ENCODE measurements around the gene CSKMT. TPM values are rescaled to one million over a fixed set of nuclear protein-coding genes. Genes with fewer than 3 reads are reported as not detected.
A peak's percentile ranks its signal among the peaks of the same experiment; 100 is the strongest.
"Not testable (repeated sequence)": the region's sequence is repeated elsewhere in the genome, so short reads cannot be mapped to it uniquely, and the experiment has no call there.

CSKMT gene, protein sequence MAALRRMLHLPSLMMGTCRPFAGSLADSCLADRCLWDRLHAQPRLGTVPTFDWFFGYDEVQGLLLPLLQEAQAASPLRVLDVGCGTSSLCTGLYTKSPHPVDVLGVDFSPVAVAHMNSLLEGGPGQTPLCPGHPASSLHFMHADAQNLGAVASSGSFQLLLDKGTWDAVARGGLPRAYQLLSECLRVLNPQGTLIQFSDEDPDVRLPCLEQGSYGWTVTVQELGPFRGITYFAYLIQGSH
- 10 to 100 TPM in 1 of 4 donors, 1 to 10 TPM in 3; 2.0 to 18.6 (median 7.3) TPM for total RNA-seq

DNA sequence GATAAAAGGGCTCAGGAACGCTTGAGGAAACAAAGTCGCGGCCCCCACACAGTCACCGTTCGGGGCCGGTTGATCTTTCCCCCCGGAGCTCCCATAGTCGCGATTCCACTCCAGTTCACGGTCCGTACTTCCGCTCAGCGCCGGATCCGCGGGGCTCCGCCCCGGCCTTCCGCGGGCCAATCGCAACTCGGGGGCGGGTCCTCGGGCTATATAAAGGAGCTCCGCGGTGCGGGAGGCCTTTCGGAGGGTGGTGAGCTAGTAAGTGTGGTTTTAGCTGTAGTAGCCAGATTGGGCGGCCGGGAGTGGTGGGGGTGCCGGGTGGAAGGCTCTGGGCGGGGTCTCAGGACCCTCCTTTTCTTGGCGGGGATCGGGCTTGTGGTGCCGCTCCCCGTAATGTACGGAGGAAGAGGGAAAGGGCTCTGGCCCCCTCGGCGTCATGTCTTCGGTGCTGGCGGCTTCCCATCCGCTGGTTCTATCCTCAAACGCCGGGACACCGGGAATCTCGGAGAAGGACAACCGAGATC, at the start of gene CSKMT, which contains the start of gene C11orf98:
CSKMT (plus strand) TSS at position 238 of the 524 bp plus-strand sequence. CDS start 568 bp downstream, outside the sequence.
C11orf98 (minus strand) TSS at position 136 of the 524 bp plus-strand sequence; CDS start at position 95, 41 bp downstream.
- TF ChIP-seq EP300 (IDR thresholded peaks at IDR 0.05) = no peak
- peak; percentile 100 for TF ChIP-seq POLR2AphosphoS5 (IDR thresholded peaks at IDR 0.05)
- peak; percentile 98 to 99 for TF ChIP-seq POLR2A (IDR thresholded peaks at IDR 0.05)
- ATAC-seq = peak; percentile 98
- H3K9me3 ChIP-seq = no peaks in the 10 kb centered on the region
- 0% methylated on average over 4 of the region's 47 CpGs; no CpG with 5 or more reads in 1 of the 2 donors for WGBS, 2 donors (ENCODE audit: low coverage in 1 of 2)
- peak within 1 kb of the TSS; percentile 77 to 96 (median 94) for H3K27ac ChIP-seq
- no peaks in the 10 kb centered on the region for H3K27me3 ChIP-seq
- peaks cover 5 to 55% (median 19%) of the 10 kb centered on the region in 3 donors for H3K4me1 ChIP-seq
- peak within 1 kb of the TSS; percentile 71 to 87 for H3K4me3 ChIP-seq
- H3K36me3 ChIP-seq = peaks cover 0 to 29% of the 10 kb centered on the region in 2 donors

DNA sequence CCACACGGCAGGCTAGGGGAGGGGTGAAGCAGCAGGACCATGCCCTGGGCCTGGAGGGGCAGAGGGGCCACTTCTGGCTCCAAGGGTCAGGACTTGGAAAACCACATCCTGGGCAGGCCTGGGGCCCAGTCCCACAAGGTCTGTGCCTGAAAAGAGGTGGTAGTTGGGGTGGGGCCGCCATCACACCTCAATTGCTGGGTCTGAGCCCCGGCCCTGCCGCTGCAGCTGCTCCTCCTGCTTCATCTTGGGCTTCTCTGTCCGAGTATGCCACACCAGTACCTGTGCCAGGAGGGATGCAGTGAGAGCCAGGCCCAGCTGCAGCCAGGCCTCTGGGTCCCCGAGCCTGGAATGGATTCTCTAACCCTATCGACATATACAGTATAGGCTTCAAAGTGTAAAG, 49.6 kb upstream of the CSKMT start:
- Histone ChIP-seq H3K36me3 (peaks cover 0 to 54% of the 10 kb centered on the region in 2 donors), H3K4me1 (peaks cover 2 to 42% (median 20%) of the 10 kb centered on the region in 3 donors), H3K27ac (no peak overlapping the region), H3K9me3 (no peaks in the 10 kb centered on the region), H3K4me3 (no peak overlapping the region), H3K27me3 (no peaks in the 10 kb centered on the region)
- WGBS, 2 donors (ENCODE audit: low coverage in 1 of 2) = no CpG with 5 or more reads among the region's 7 CpGs
- no peak for ATAC-seq
- TF ChIP-seq EP300 (IDR thresholded peaks at IDR 0.05) (no peak), POLR2A (IDR thresholded peaks at IDR 0.05) (no peak), POLR2AphosphoS5 (IDR thresholded peaks at IDR 0.05) (no peak)
- TF ChIP-seq, protein P1, sequence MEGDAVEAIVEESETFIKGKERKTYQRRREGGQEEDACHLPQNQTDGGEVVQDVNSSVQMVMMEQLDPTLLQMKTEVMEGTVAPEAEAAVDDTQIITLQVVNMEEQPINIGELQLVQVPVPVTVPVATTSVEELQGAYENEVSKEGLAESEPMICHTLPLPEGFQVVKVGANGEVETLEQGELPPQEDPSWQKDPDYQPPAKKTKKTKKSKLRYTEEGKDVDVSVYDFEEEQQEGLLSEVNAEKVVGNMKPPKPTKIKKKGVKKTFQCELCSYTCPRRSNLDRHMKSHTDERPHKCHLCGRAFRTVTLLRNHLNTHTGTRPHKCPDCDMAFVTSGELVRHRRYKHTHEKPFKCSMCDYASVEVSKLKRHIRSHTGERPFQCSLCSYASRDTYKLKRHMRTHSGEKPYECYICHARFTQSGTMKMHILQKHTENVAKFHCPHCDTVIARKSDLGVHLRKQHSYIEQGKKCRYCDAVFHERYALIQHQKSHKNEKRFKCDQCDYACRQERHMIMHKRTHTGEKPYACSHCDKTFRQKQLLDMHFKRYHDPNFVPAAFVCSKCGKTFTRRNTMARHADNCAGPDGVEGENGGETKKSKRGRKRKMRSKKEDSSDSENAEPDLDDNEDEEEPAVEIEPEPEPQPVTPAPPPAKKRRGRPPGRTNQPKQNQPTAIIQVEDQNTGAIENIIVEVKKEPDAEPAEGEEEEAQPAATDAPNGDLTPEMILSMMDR (IDR thresholded peaks at IDR 0.05) = no peak

DNA sequence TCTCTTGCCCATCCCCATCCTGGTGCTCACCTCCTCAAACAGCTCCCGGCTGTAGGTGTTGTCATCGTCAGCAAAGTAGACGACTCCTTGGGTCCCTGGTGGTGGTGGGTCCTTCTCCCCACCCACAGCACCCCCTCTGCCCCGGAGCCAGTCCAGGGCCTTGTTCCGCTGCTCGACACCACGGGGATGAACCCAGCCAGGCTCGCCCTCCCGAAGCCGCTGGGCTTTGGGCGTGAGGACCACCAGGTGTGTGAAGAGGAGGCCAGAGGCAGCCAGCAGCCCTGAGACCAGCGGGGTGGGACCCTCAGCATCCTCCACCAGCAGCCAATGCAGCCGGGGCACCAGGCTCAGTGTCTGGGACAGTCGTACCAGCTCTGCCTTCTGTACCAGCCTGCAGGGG, 48.2 kb upstream of the CSKMT start:
- Histone ChIP-seq H3K4me1 (peaks cover 0 to 37% (median 14%) of the 10 kb centered on the region in 3 donors), H3K36me3 (peaks cover 0 to 48% of the 10 kb centered on the region in 2 donors)
- not testable (repeated sequence) for H3K27ac ChIP-seq, H3K9me3 ChIP-seq, H3K27me3 ChIP-seq, ATAC-seq, H3K4me3 ChIP-seq
- WGBS, 2 donors (ENCODE audit: low coverage in 1 of 2) = 92 to 100% methylated on average over 1 to 6 of the region's 14 CpGs

DNA sequence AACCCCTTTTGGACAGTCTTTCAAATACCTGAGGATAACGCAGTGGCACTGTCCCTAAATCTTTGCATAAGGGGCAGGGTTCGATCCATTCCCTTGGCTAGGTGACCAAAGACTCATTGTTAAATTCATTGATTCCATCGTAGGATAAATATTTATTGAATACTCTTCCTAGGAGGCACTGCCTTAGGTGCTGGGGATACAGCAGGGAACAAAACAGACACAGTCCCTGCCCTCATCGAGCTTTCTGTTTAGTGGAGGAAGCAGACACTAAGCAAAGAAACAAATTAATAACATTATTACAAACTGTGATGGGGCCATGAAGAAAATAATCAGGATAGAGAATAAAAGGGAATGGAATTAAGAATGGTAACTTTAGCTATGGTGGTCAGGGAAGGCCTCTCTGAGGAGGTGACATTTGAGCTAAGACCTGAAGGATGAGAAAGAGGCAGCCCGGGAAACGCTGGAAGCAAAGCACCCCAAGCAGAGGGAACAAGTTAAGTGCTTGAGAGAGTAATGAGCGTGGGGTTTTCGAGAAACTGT, 44.0 kb upstream of the CSKMT start:
- peak overlapping the region; percentile 63 to 73 for H3K4me3 ChIP-seq
- H3K27me3 ChIP-seq = no peaks in the 10 kb centered on the region
- no peaks in the 10 kb centered on the region for H3K9me3 ChIP-seq
- peaks cover 0 to 29% (median 11%) of the 10 kb centered on the region in 3 donors for H3K4me1 ChIP-seq
- ATAC-seq = no peak
- peak overlapping the region; percentile 58 to 88 (median 86) for H3K27ac ChIP-seq
- no peak for TF ChIP-seq POLR2AphosphoS5 (IDR thresholded peaks at IDR 0.05)
- TF ChIP-seq POLR2A (IDR thresholded peaks at IDR 0.05) = no peak
- TF ChIP-seq, protein P1 (IDR thresholded peaks at IDR 0.05) = no peak
- no peak for TF ChIP-seq EP300 (IDR thresholded peaks at IDR 0.05)
- 24 to 31% methylated on average over 6 to 8 of the region's 8 CpGs for WGBS, 2 donors (ENCODE audit: low coverage in 1 of 2)
- H3K36me3 ChIP-seq = peaks cover 0 to 48% of the 10 kb centered on the region in 2 donors

DNA sequence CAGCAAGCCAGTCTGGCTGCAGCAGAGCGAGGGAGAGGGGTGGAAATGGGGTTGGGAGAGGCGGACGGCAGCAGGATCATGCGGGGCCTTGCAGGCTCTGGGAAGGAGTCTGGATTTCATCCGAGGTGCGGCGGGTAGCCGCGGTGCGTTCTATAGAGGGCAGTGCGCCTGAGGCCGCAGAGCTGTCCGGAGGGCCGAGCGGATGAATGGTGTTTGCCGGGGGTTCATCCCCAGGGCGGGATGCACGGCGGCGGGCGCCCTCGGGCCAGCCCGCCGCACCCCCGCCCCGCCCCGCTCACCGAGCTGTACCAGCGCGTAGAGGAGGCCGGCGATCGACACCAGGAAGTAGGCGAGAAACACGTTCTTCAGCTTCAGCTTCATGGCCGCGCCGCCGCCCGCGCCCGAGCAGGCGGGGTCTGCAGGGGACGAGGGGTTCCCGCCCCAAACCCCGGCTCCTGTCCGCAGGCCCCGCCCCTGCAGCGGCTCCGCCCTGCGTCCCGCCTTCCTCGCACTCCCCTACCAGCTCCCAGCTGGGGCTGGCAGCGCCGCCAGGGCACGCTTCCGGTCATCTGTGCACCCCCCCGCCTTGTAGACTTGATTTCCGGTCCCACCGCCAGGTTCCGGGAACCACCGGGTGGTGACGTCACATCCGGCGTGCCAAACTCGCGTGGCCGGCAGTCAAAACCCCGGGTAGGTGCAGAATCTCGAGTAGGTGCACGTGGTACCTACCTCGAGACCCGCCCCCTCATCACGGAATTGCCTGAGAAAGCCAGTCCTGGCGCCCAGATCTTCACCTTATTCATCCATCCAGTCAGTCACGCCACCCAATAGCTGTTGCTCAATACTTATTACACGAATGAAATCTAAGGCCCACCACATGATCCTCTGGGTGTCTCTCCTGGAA, 43.3 kb upstream of the CSKMT start, which contains the start of gene B3GAT3:
B3GAT3 (minus strand) TSS at position 420 of the 904 bp plus-strand sequence; CDS start at position 381, 39 bp downstream.
- Histone ChIP-seq H3K36me3 (peaks cover 0 to 48% of the 10 kb centered on the region in 2 donors), H3K4me1 (peaks cover 0 to 29% (median 11%) of the 10 kb centered on the region in 3 donors), H3K4me3 (peak within 1 kb of the TSS; percentile 63 to 73), H3K27ac (peak within 1 kb of the TSS; percentile 69 to 88 (median 86)), H3K27me3 (no peaks in the 10 kb centered on the region), H3K9me3 (no peaks in the 10 kb centered on the region)
- 0 to 4% methylated on average over 3 to 13 of the region's 77 CpGs for WGBS, 2 donors (ENCODE audit: low coverage in 1 of 2)
- TF ChIP-seq POLR2AphosphoS5 (IDR thresholded peaks at IDR 0.05) (peak; percentile 97), EP300 (IDR thresholded peaks at IDR 0.05) (no peak), POLR2A (IDR thresholded peaks at IDR 0.05) (peak; percentile 77 to 79)
- TF ChIP-seq, protein P1 (IDR thresholded peaks at IDR 0.05) = peak in 3 of 4 experiments; percentile 34 to 39 (median 37)
- peak; percentile 99 for ATAC-seq
